Smooth muscle cell of the pulmonary artery (primary cell): ENCODE measurements around the gene PRAMEF7. TPM values are rescaled to one million over a fixed set of nuclear protein-coding genes. Genes with fewer than 3 reads are reported as not detected.

ENCODE experiments used
- total RNA-seq: library from RNA; depleted of rRNA; stranded (reverse); fragments of >200 nt; gene quantifications from 2 replicates; pipeline ENCODE4 v1.2.3, GENCODE V29; 2014

The PRAMEF7 gene
- total RNA-seq: not detected in 2 replicates

GRCh38 chr1:12916310-12916709, at the start of gene PRAMEF7:
Gene PRAMEF7, plus strand, starts transcription at chr1:12916610. Its CDS starts 1,083 bp downstream, at chr1:12917693.

GRCh38 chr1:12886101-12886500, 30.3 kb upstream of the PRAMEF7 start, which contains the start of gene PRAMEF4:
Gene PRAMEF4, minus strand, starts transcription at chr1:12886201. Its CDS starts 2,807 bp downstream, at chr1:12883394.

GRCh38 chr1:12898170-12898569, 18.2 kb upstream of the PRAMEF7 start, which contains the start of gene PRAMEF10:
Gene PRAMEF10, minus strand, starts transcription at chr1:12898270. Its CDS starts 2,423 bp downstream, at chr1:12895847.

GRCh38 chr1:12947480-12947879, 31.1 kb downstream of the PRAMEF7 start, which contains the start of gene PRAMEF6:
Gene PRAMEF6, minus strand, starts transcription at chr1:12947580. Its CDS starts 5,062 bp downstream, at chr1:12942518.

Other genes with a start within 250 kb of the PRAMEF7 start
- gene AADACL3, start 200.5 kb upstream of the PRAMEF7 start, total RNA-seq: not detected in 2 replicates
- gene CFAP107, start 170.4 kb upstream of the PRAMEF7 start, total RNA-seq: not detected in 2 replicates
- not detected in 2 replicates for gene PRAMEF12, start 142.9 kb upstream of the PRAMEF7 start, total RNA-seq
- not detected in 2 replicates for gene PRAMEF1, start 125.2 kb upstream of the PRAMEF7 start, total RNA-seq
- not detected in 2 replicates for gene PRAMEF11, start 85.2 kb upstream of the PRAMEF7 start, total RNA-seq
- gene HNRNPCL1, start 67.9 kb upstream of the PRAMEF7 start, total RNA-seq: not detected in 2 replicates
- gene PRAMEF2, start 59.5 kb upstream of the PRAMEF7 start, total RNA-seq: not detected in 2 replicates
- not detected in 2 replicates for gene PRAMEF4, start 30.4 kb upstream of the PRAMEF7 start, total RNA-seq
- gene PRAMEF10, start 18.3 kb upstream of the PRAMEF7 start, total RNA-seq: not detected in 2 replicates
- gene PRAMEF6, start 31.0 kb downstream of the PRAMEF7 start, total RNA-seq: not detected in 2 replicates
- gene PRAMEF27, start 140.0 kb downstream of the PRAMEF7 start, total RNA-seq: not detected in 2 replicates
- gene HNRNPCL3, start 144.2 kb downstream of the PRAMEF7 start, total RNA-seq: not detected in 2 replicates
- not detected in 2 replicates for gene PRAMEF25, start 154.2 kb downstream of the PRAMEF7 start, total RNA-seq
- gene HNRNPCL2, start 200.2 kb downstream of the PRAMEF7 start, total RNA-seq: not detected in 2 replicates
- gene PRAMEF26, start 239.4 kb downstream of the PRAMEF7 start, total RNA-seq: not detected in 2 replicates
- not detected in 2 replicates for gene HNRNPCL4, start 249.0 kb downstream of the PRAMEF7 start, total RNA-seq